Type B pancreatic cell (in vitro differentiated cells): ENCODE results near the gene ANTXR2. TPM values are rescaled to one million over a fixed set of nuclear protein-coding genes. Genes with fewer than 3 reads are reported as not detected.

Experiments used
- DNase-seq: peaks from one replicate; pipeline ENCODE4 v3.0.0; 2021; ENCODE audit warnings: mixed read lengths; ENCODE audit not compliant: unreplicated experiment; ENCODE audit errors: extremely low spot score
- H3K27ac Mint-ChIP-seq: 2 replicates; pipeline ENCODE4 v1.8.0; 2021; ENCODE audit warnings: mild to moderate bottlenecking, mixed read lengths
- H3K27me3 Mint-ChIP-seq: 2 replicates; pipeline ENCODE4 v1.8.0; 2021; ENCODE audit warnings: mixed read lengths
- H3K36me3 Mint-ChIP-seq: 2 replicates; pipeline ENCODE4 v1.8.0; 2021; ENCODE audit warnings: mixed read lengths
- H3K4me1 Mint-ChIP-seq: one replicate; pipeline ENCODE4 v1.8.0; 2021; ENCODE audit warnings: mixed read lengths; ENCODE audit not compliant: unreplicated experiment
- H3K4me3 Mint-ChIP-seq: 2 replicates; pipeline ENCODE4 v1.8.0; 2021; ENCODE audit warnings: mild to moderate bottlenecking, mixed read lengths
- H3K9me3 Mint-ChIP-seq: 2 replicates; pipeline ENCODE4 v1.8.0; 2021; ENCODE audit warnings: mixed read lengths
- total RNA-seq: library from RNA; stranded (reverse); gene quantifications from 2 replicates; pipeline ENCODE4 v1.2.1, GENCODE V29; 2021; ENCODE audit warnings: low replicate concordance
- TF ChIP-seq, protein P1 (sequence below): fragments of 200-600 bp; sonication (generic); conservative IDR thresholded peaks from 2 replicates; pipeline ENCODE4 v1.5.0; 2021; ENCODE audit warnings: antibody characterized with exemption, mild to moderate bottlenecking

ANTXR2 gene
- total RNA-seq, 1 donor from 2014 or later: 30.4 TPM

GRCh38 chr4:80062527-80062926, 10.5 kb downstream of the ANTXR2 start:
- TF ChIP-seq, protein P1, sequence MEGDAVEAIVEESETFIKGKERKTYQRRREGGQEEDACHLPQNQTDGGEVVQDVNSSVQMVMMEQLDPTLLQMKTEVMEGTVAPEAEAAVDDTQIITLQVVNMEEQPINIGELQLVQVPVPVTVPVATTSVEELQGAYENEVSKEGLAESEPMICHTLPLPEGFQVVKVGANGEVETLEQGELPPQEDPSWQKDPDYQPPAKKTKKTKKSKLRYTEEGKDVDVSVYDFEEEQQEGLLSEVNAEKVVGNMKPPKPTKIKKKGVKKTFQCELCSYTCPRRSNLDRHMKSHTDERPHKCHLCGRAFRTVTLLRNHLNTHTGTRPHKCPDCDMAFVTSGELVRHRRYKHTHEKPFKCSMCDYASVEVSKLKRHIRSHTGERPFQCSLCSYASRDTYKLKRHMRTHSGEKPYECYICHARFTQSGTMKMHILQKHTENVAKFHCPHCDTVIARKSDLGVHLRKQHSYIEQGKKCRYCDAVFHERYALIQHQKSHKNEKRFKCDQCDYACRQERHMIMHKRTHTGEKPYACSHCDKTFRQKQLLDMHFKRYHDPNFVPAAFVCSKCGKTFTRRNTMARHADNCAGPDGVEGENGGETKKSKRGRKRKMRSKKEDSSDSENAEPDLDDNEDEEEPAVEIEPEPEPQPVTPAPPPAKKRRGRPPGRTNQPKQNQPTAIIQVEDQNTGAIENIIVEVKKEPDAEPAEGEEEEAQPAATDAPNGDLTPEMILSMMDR: no peak
- no peak for DNase-seq
- Mint-ChIP-seq H3K9me3 (no peaks in the 10 kb centered on the region), H3K4me1 (no peaks in the 10 kb centered on the region), H3K27ac (no peak overlapping the region), H3K4me3 (no peak overlapping the region), H3K27me3 (no peaks in the 10 kb centered on the region), H3K36me3 (peaks cover 14% of the 10 kb centered on the region)

GRCh38 chr4:80060804-80061203, 12.2 kb downstream of the ANTXR2 start:
- no peaks in the 10 kb centered on the region for H3K9me3 Mint-ChIP-seq
- no peaks in the 10 kb centered on the region for H3K27me3 Mint-ChIP-seq

DNA sequence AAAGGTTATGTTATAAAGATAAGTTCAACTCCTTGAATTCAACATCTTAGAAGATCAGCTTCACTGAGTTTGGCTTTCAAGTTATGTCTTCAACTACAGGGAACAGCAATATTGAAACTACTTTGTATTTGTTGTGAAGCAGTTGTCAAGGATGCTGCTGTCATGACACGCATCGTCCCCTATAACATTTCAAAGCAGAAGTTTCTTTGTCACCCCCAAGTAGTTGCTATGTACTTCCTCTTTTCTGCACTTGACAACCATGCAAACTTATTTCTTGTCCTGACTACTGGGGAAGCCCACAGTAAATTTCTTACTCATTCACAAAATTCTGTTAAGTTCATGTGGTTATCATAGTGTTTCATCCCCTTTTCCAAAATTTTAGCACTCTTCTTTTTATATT, 14.3 kb downstream of the ANTXR2 start:
- TF ChIP-seq, protein P1: no peak
- no peak overlapping the region for H3K4me3 Mint-ChIP-seq
- no peaks in the 10 kb centered on the region for H3K4me1 Mint-ChIP-seq
- H3K27ac Mint-ChIP-seq: no peak overlapping the region
- no peak for DNase-seq
- H3K36me3 Mint-ChIP-seq: peaks cover 4% of the 10 kb centered on the region
- H3K9me3 Mint-ChIP-seq: no peaks in the 10 kb centered on the region
- H3K27me3 Mint-ChIP-seq: no peaks in the 10 kb centered on the region

More at GRCh38 chr4:80060804-80061203, 12.2 kb downstream of the ANTXR2 start:
- TF ChIP-seq, protein P1: no peak
- H3K27ac Mint-ChIP-seq: no peak overlapping the region
- DNase-seq: no peak
- no peak overlapping the region for H3K4me3 Mint-ChIP-seq
- peaks cover 5% of the 10 kb centered on the region for H3K36me3 Mint-ChIP-seq
- H3K4me1 Mint-ChIP-seq: no peaks in the 10 kb centered on the region

GRCh38 chr4:80054375-80054774, 18.7 kb downstream of the ANTXR2 start:
- H3K4me3 Mint-ChIP-seq: no peak overlapping the region
- H3K27ac Mint-ChIP-seq: no peak overlapping the region
- H3K27me3 Mint-ChIP-seq: no peaks in the 10 kb centered on the region
- TF ChIP-seq, protein P1: no peak
- H3K36me3 Mint-ChIP-seq: peaks cover 17% of the 10 kb centered on the region
- no peak for DNase-seq
- H3K9me3 Mint-ChIP-seq: no peaks in the 10 kb centered on the region
- no peaks in the 10 kb centered on the region for H3K4me1 Mint-ChIP-seq

GRCh38 chr4:80053140-80053910, 19.7 kb downstream of the ANTXR2 start:
- no peak for DNase-seq
- H3K4me3 Mint-ChIP-seq: no peak overlapping the region
- no peaks in the 10 kb centered on the region for H3K9me3 Mint-ChIP-seq
- H3K4me1 Mint-ChIP-seq: no peaks in the 10 kb centered on the region
- no peak overlapping the region for H3K27ac Mint-ChIP-seq
- TF ChIP-seq, protein P1: no peak
- peaks cover 17% of the 10 kb centered on the region for H3K36me3 Mint-ChIP-seq
- no peaks in the 10 kb centered on the region for H3K27me3 Mint-ChIP-seq
